ENCODE data around the gene LRMDA. TPM values are rescaled to one million over a fixed set of nuclear protein-coding genes. Genes with fewer than 3 reads are reported as not detected.

LRMDA gene
- total and polyA plus RNA-seq, 2 of the 8 experiments (the other 6 are each of a cell fraction or from before 2014, with no cell fraction given) = 0.86 to 2.8 TPM

DNA sequence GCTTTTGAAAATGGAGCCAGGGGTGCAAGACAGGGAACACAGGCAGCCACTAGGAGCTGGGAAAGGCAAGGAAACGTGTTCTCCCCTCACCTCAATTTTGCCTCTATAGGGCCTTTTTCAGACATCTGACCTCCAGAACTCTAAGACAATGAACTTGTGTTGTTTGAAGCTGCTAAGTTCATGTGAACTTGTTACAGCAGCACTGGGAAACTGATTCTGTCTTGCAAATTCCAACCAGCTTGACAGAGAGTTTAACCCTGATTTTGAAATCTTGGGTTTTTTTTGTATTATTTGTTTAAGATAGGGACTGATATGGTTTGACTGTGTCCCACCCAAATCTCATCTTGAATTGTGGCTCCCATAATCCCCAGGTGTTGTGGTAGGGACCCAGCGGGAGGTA is 852.9 kb downstream of the LRMDA start:
- DNase-seq (ENCODE audit: low read depth in 1 of 2, low spot score in 2 of 2) = no peak
- POLR2A ChIA-PET (ENCODE audit: partially characterized antibody) = no interaction called here

More for the DNA sequence above, 852.9 kb downstream of the LRMDA start:
- CTCF ChIA-PET (ENCODE audit: partially characterized antibody) = no interaction called here
- FAIRE-seq = no peak
- no peaks in the 10 kb centered on the region for H3K23me2 ChIP-seq (ENCODE audit: low read depth, low read length)
- no peak overlapping the region for H3K56ac ChIP-seq (replicated peaks; ENCODE audit: insufficient read length, low read depth, low read length)
- no peak overlapping the region for H2AFZ ChIP-seq (ENCODE audit: low read length)
- no peak overlapping the region for H2BK20ac ChIP-seq (ENCODE audit: low read length)
- H2BK12ac ChIP-seq (ENCODE audit: low read depth, low read length) = no peak overlapping the region
- H3K23ac ChIP-seq (ENCODE audit: insufficient read length) = no peak overlapping the region
- H3K4me2 ChIP-seq (ENCODE audit: insufficient read depth in 1 of 2, low read depth in 2 of 2, low read length in 2 of 2) = no peak overlapping the region
- TF ChIP-seq SUZ12 (IDR thresholded peaks at IDR 0.05; ENCODE audit: low read length) (no peak), JUND (IDR thresholded peaks at IDR 0.05; ENCODE audit: low read length) (no peak), BRCA1 (IDR thresholded peaks at IDR 0.05; ENCODE audit: low read depth, low read length) (no peak), RFX5 (IDR thresholded peaks at IDR 0.05; ENCODE audit: borderline replicate concordance, low read depth, low read length) (no peak), RNF2 (IDR thresholded peaks at IDR 0.05; ENCODE audit: borderline replicate concordance, low read depth, low read length, missing control alignments, poor library complexity, severe bottlenecking) (no peak), ASH2L (IDR thresholded peaks at IDR 0.05; ENCODE audit: low read length) (no peak), TAF7 (optimal IDR thresholded peaks at IDR 0.05; ENCODE audit: borderline replicate concordance, low read depth, low read length) (no peak)
- TF ChIP-seq, protein P1, sequence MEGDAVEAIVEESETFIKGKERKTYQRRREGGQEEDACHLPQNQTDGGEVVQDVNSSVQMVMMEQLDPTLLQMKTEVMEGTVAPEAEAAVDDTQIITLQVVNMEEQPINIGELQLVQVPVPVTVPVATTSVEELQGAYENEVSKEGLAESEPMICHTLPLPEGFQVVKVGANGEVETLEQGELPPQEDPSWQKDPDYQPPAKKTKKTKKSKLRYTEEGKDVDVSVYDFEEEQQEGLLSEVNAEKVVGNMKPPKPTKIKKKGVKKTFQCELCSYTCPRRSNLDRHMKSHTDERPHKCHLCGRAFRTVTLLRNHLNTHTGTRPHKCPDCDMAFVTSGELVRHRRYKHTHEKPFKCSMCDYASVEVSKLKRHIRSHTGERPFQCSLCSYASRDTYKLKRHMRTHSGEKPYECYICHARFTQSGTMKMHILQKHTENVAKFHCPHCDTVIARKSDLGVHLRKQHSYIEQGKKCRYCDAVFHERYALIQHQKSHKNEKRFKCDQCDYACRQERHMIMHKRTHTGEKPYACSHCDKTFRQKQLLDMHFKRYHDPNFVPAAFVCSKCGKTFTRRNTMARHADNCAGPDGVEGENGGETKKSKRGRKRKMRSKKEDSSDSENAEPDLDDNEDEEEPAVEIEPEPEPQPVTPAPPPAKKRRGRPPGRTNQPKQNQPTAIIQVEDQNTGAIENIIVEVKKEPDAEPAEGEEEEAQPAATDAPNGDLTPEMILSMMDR (IDR thresholded peaks at IDR 0.05; ENCODE audit: control extremely low read depth in 1 of 3, insufficient read depth in 1 of 3, low read depth in 1 of 3, low read length in 3 of 3) = no peak
- H3K27me3 ChIP-seq (replicated peaks in 1 of 4; ENCODE audit: control insufficient read depth in 3 of 4, extremely low read depth in 1 of 4, insufficient read depth in 3 of 4, low read length in 3 of 4) = no peaks in the 10 kb centered on the region
- no peak overlapping the region for H2AK5ac ChIP-seq (ENCODE audit: low read depth, low read length)
- H3K14ac ChIP-seq (ENCODE audit: insufficient read length) = no peak overlapping the region
- H4K20me1 ChIP-seq (replicated peaks in 1 of 2; ENCODE audit: control insufficient read depth in 1 of 2, insufficient read depth in 2 of 2, low read length in 2 of 2) = no peaks in the 10 kb centered on the region
- 93% methylated on average over 2 of the region's 2 CpGs; no CpG with 5 or more reads in 1 of the 2 experiments for WGBS, 2 experiments (ENCODE audit: extremely low coverage in 1 of 2, insufficient coverage in 1 of 2, insufficient read length in 1 of 2, insufficient replicate concordance in 2 of 2, low coverage in 1 of 2, low lambda C conversion rate in 2 of 2, missing lambda C conversion rate in 1 of 2)
- H3K79me1 ChIP-seq (ENCODE audit: low read depth, low read length) = no peaks in the 10 kb centered on the region
- no peak overlapping the region for H3K27ac ChIP-seq (ENCODE audit: low read depth, low read length)
- no peak overlapping the region for H3K18ac ChIP-seq (ENCODE audit: extremely low read depth, low read length)
- no peak overlapping the region for H3K4ac ChIP-seq (replicated peaks; ENCODE audit: insufficient read length, low read depth, low read length)
- no peak overlapping the region for H3K9ac ChIP-seq (replicated peaks in 1 of 4; ENCODE audit: extremely low read depth in 1 of 4, low read depth in 3 of 4, low read length in 3 of 4)
- no peaks in the 10 kb centered on the region for H3K36me3 ChIP-seq (ENCODE audit: control insufficient read depth in 2 of 4, insufficient read depth in 4 of 4, low read length in 3 of 4)
- H3K9me3 ChIP-seq (ENCODE audit: insufficient read depth in 2 of 2, low read depth in 1 of 2, low read length in 1 of 2) = 0 out of 4 replicates have a peak, but pooled peaks cover 0 to 4% of the 10 kb centered on the region in 2 experiments
- H2BK120ac ChIP-seq (replicated peaks; ENCODE audit: low read depth, low read length) = no peak overlapping the region
- H2BK15ac ChIP-seq (ENCODE audit: low read length) = no peak overlapping the region
- H2BK5ac ChIP-seq (ENCODE audit: low read depth, low read length) = no peak overlapping the region
- H4K5ac ChIP-seq (ENCODE audit: insufficient read length, low read depth, low read length) = no peak overlapping the region
- no peak overlapping the region for H4K91ac ChIP-seq (replicated peaks; ENCODE audit: insufficient read length, low read length)
- peaks cover 0 to 5% (median 0%) of the 10 kb centered on the region in 4 experiments; a peak in 1 of 7 replicates for H3K4me1 ChIP-seq (replicated peaks in 1 of 4; ENCODE audit: control insufficient read depth in 3 of 4, insufficient read depth in 4 of 4, low read length in 3 of 4)
- no peak overlapping the region for H4K8ac ChIP-seq (ENCODE audit: extremely low read depth, insufficient read depth, low read length)
- H3K79me2 ChIP-seq (ENCODE audit: control insufficient read depth in 1 of 2, insufficient read depth in 2 of 2, low read length in 2 of 2) = no peaks in the 10 kb centered on the region
- H3K4me3 ChIP-seq (ENCODE audit: extremely low read depth in 1 of 4, insufficient read depth in 2 of 4, low read depth in 3 of 4, low read length in 4 of 4) = no peak overlapping the region
